IMR-90 (cell line): Measurements from ENCODE around the gene TSR3. TPM values are rescaled to one million over a fixed set of nuclear protein-coding genes. Genes with fewer than 3 reads are reported as not detected.
A peak's percentile ranks its signal among the peaks of the same experiment; 100 is the strongest.

Source experiments
- ATAC-seq: fragments of 200-7000 bp; cut with Tn5 transposase; 2 replicates; pipeline ENCODE4 v1.9.1; 2020; ENCODE audit warnings: low read depth, mild to moderate bottlenecking, moderate library complexity
- BruUV-seq: library from RNA; stranded (reverse); fragments of 400-500 nt; replicated peaks from 2 replicates; lab custom pipeline; 2021; lab: Mats Ljungman, UMichigan
- CTCF ChIA-PET: fragments of 300-600 bp; formaldehyde crosslinking; extraction: SDS; loops from one replicate; lab custom pipeline; 2021; ENCODE audit warnings: antibody characterized with exemption; lab: Yijun Ruan, JAX
- POLR2A ChIA-PET: fragments of 300-600 bp; sonication (Branson Sonifier 250); formaldehyde crosslinking; loops from one replicate; lab custom pipeline; 2022; ENCODE audit warnings: antibody characterized with exemption; ENCODE audit not compliant: unreplicated experiment; lab: Charles Lee
- DNase-seq: peaks from one replicate; pipeline ENCODE4 v3.0.0; 2013
- H2AFZ ChIP-seq: replicated peaks from 2 replicates; pipeline ENCODE3; 2013; ENCODE audit warnings: low read length, mild to moderate bottlenecking; ENCODE audit not compliant: poor library complexity
- H2AK5ac ChIP-seq: 2 replicates; pipeline ENCODE4 v1.6.1; 2013; ENCODE audit warnings: low read depth, low read length, inconsistent platforms
- H2AK9ac ChIP-seq: replicated peaks from 2 replicates; pipeline ENCODE3; 2013; ENCODE audit warnings: mild to moderate bottlenecking, low read depth, low read length, moderate library complexity; ENCODE audit not compliant: poor library complexity
- H2BK120ac ChIP-seq: 2 replicates; pipeline ENCODE4 v1.6.1; 2013; ENCODE audit warnings: low read depth, low read length, inconsistent platforms
- H2BK15ac ChIP-seq: 3 replicates; pipeline ENCODE4 v1.6.1; 2013; ENCODE audit warnings: low read depth, low read length, inconsistent platforms
- H2BK20ac ChIP-seq: 2 replicates; pipeline ENCODE4 v1.6.1; 2013; ENCODE audit warnings: low read depth, mild to moderate bottlenecking, inconsistent platforms, low read length, moderate library complexity
- H2BK5ac ChIP-seq: 2 replicates; pipeline ENCODE4 v1.6.1; 2013; ENCODE audit warnings: mild to moderate bottlenecking, low read depth, low read length, inconsistent platforms; ENCODE audit not compliant: poor library complexity, severe bottlenecking
- H3K14ac ChIP-seq: replicated peaks from 2 replicates; pipeline ENCODE4 v1.6.1; 2013; ENCODE audit warnings: low read depth, low read length, inconsistent platforms
- H3K18ac ChIP-seq: 2 replicates; pipeline ENCODE4 v1.6.1; 2013; ENCODE audit warnings: low read depth, low read length, control low read depth
- H3K23ac ChIP-seq: 2 replicates; pipeline ENCODE4 v1.6.1; 2013; ENCODE audit warnings: low read depth, low read length, inconsistent platforms
- H3K27ac ChIP-seq: 2 replicates; pipeline ENCODE4 v1.5.1; 2013; ENCODE audit warnings: mild to moderate bottlenecking, control low read depth, low read length; ENCODE audit not compliant: insufficient read depth
- H3K27me3 ChIP-seq: 2 replicates; pipeline ENCODE4 v1.6.1; 2013; ENCODE audit warnings: low read length; ENCODE audit not compliant: control insufficient read depth, insufficient read depth
- H3K36me3 ChIP-seq: 2 replicates; pipeline ENCODE4 v1.6.1; 2013; ENCODE audit warnings: low read length, mixed read lengths; ENCODE audit not compliant: control insufficient read depth, insufficient read depth
- H3K4ac ChIP-seq: 2 replicates; pipeline ENCODE4 v1.6.1; 2013; ENCODE audit warnings: low read depth, low read length, inconsistent platforms
- H3K4me1 ChIP-seq: 2 replicates; pipeline ENCODE4 v1.6.1; 2013; ENCODE audit warnings: low read length, mixed read lengths; ENCODE audit not compliant: control insufficient read depth, insufficient read depth
- H3K4me2 ChIP-seq: 2 replicates; pipeline ENCODE4 v1.6.1; 2013; ENCODE audit warnings: low read depth, mild to moderate bottlenecking, control low read depth, low read length, moderate library complexity
- H3K4me3 ChIP-seq: 2 replicates; pipeline ENCODE4 v1.5.1; 2013; ENCODE audit warnings: low read depth, mild to moderate bottlenecking, control low read depth, low read length, moderate library complexity; ENCODE audit not compliant: insufficient read depth
- H3K56ac ChIP-seq: 2 replicates; pipeline ENCODE4 v1.6.1; 2013; ENCODE audit warnings: low read length, inconsistent platforms; ENCODE audit not compliant: insufficient read depth; ENCODE audit errors: extremely low read depth
- H3K79me1 ChIP-seq, 2 experiments: 2 replicates each; pipeline ENCODE4 v1.6.1; 2013; ENCODE audit warnings: low read length in 2 of 2, inconsistent platforms in 1 of 2, low read depth in 1 of 2
- H3K9ac ChIP-seq: 2 replicates; pipeline ENCODE4 v1.6.1; 2013; ENCODE audit warnings: low read depth, low read length, control low read depth
- H3K9me1 ChIP-seq: 2 replicates; pipeline ENCODE4 v1.6.1; 2013; ENCODE audit warnings: low read length, inconsistent platforms; ENCODE audit not compliant: insufficient read depth
- H3K9me3 ChIP-seq: 2 replicates; pipeline ENCODE4 v1.6.1; 2013; ENCODE audit warnings: low read length; ENCODE audit not compliant: control insufficient read depth, insufficient read depth
- H4K20me1 ChIP-seq: 2 replicates; pipeline ENCODE4 v1.6.1; 2013; ENCODE audit warnings: low read length, inconsistent platforms; ENCODE audit not compliant: insufficient read depth
- H4K5ac ChIP-seq: 2 replicates; pipeline ENCODE4 v1.6.1; 2013; ENCODE audit warnings: mild to moderate bottlenecking, low read depth, low read length, control low read depth
- H4K8ac ChIP-seq, 2 experiments: 2 replicates each; pipeline ENCODE4 v1.6.1; 2013; ENCODE audit warnings: low read depth in 2 of 2, low read length in 2 of 2, control low read depth in 1 of 2, inconsistent platforms in 1 of 2
- H4K91ac ChIP-seq: 2 replicates; pipeline ENCODE4 v1.6.1; 2013; ENCODE audit warnings: low read depth, low read length, inconsistent platforms; ENCODE audit not compliant: insufficient read depth
- CHD1 ChIP-seq: IDR thresholded peaks from 2 replicates; pipeline ENCODE4 v1.6.1; 2012; ENCODE audit warnings: low read depth, low read length, improper control_type of control experiment
- ELK1 ChIP-seq: fragments of 150-350 bp; IDR thresholded peaks from 2 replicates; pipeline ENCODE4 v1.6.1; 2016; ENCODE audit warnings: low read depth, mild to moderate bottlenecking, low read length, moderate library complexity, borderline replicate concordance
- FOS ChIP-seq: fragments of 150-350 bp; IDR thresholded peaks from 2 replicates; pipeline ENCODE4 v1.6.1; 2016; ENCODE audit warnings: low read depth, low read length
- MAZ ChIP-seq: IDR thresholded peaks from 2 replicates; pipeline ENCODE4 v1.6.1; 2012; ENCODE audit warnings: low read depth, mild to moderate bottlenecking, low read length, improper control_type of control experiment, moderate library complexity, borderline replicate concordance
- MXI1 ChIP-seq: IDR thresholded peaks from 2 replicates; pipeline ENCODE4 v1.6.1; 2012; ENCODE audit warnings: low read depth, mild to moderate bottlenecking, low read length, moderate library complexity, borderline replicate concordance
- NFE2L2 ChIP-seq: fragments of 150-350 bp; IDR thresholded peaks from 2 replicates; pipeline ENCODE4 v1.6.1; 2016; ENCODE audit warnings: low read depth, mild to moderate bottlenecking, low read length
- POLR2A ChIP-seq: IDR thresholded peaks from 2 replicates; pipeline ENCODE4 v1.6.1; 2012; ENCODE audit warnings: mild to moderate bottlenecking, low read depth, low read length
- RAD21 ChIP-seq: IDR thresholded peaks from 2 replicates; pipeline ENCODE4 v1.6.1; 2012; ENCODE audit warnings: low read length, improper control_type of control experiment
- RFX5 ChIP-seq: IDR thresholded peaks from 2 replicates; pipeline ENCODE4 v1.8.0; 2012; ENCODE audit warnings: low read depth, mild to moderate bottlenecking, low read length, moderate library complexity
- SMC3 ChIP-seq: fragments of 150-350 bp; IDR thresholded peaks from 2 replicates; pipeline ENCODE4 v1.6.1; 2016; ENCODE audit warnings: low read depth, mild to moderate bottlenecking, antibody characterized with exemption, low read length, moderate library complexity
- USF2 ChIP-seq: fragments of 150-350 bp; IDR thresholded peaks from 2 replicates; pipeline ENCODE4 v1.6.1; 2017; ENCODE audit warnings: mild to moderate bottlenecking, antibody characterized with exemption, low read length, low read depth
- WGBS, 2 experiments: methylation state at CpG; one replicate each; pipeline versions ENCODE4 v1.1.5 to v1.1.7; 2013; ENCODE audit warnings: missing lambda C conversion rate in 2 of 2; ENCODE audit not compliant: insufficient read length in 1 of 2; ENCODE audit errors: extremely low coverage in 2 of 2; 5-methylcytosine and 5-hydroxymethylcytosine counted together
- dilution Hi-C: fragments of 300-500 bp; cut with HindIII; formaldehyde crosslinking; loops from one replicate; pipeline ENCODE4 v1.14.3; 2018; ENCODE audit warnings: low sequenced_read_pairs; ENCODE audit not compliant: unreplicated experiment
- in situ Hi-C: fragments of 300-500 bp; cut with MboI; formaldehyde crosslinking; loops from 3 replicates; pipeline ENCODE4 v1.14.3; 2019; ENCODE audit warnings: low sequenced_read_pairs, inconsistent platforms, mixed read lengths
- intact Hi-C: fragments of 100-400 bp; cut with micrococcal nuclease; formaldehyde crosslinking; loops from 2 replicates; pipeline ENCODE4 v1.10.0; 2022
- polyA plus RNA-seq, 3 experiments: library from polyadenylated mRNA; depleted of rRNA; stranded (reverse); fragments of >200 nt; gene quantifications; 2 replicates each; pipeline ENCODE4 v1.2.3, GENCODE V29; 2012; ENCODE audit warnings: low replicate concordance in 1 of 3
- total RNA-seq: library from RNA; depleted of rRNA; stranded (reverse); fragments of >200 nt; gene quantifications from 2 replicates; pipeline ENCODE4 v1.2.3, GENCODE V29; 2012

TSR3 gene
- total and polyA plus RNA-seq, 2 of the 4 experiments (the other 2 are of a cell fraction), result 38.0 to 52.9 TPM

GRCh38 chr16:1308036-1308976 is 43.4 kb downstream of the TSR3 start:
- H2BK120ac ChIP-seq, result peak overlapping the region; percentile 68; the same call in 1 of the 2 replicates
- 20 to 96% methylated on average over 5 to 8 of the region's 43 CpGs for WGBS, 2 experiments
- peak overlapping the region; percentile 45; the same call in 1 of the 2 replicates for H3K18ac ChIP-seq
- peak overlapping the region; percentile 92 for H3K4ac ChIP-seq
- POLR2A ChIA-PET, result no interaction called here
- peaks cover 3 to 16% of the 10 kb centered on the region in 2 experiments; a peak in 3 of 4 replicates for H3K79me1 ChIP-seq
- in situ Hi-C loops (no loop called here), dilution Hi-C loops (no loop called here), intact Hi-C loops (no loop called here)
- peak overlapping the region; percentile 94 for H2AK9ac ChIP-seq
- peaks cover 7% of the 10 kb centered on the region for H3K9me1 ChIP-seq
- peak overlapping the region; percentile 10 for H2BK5ac ChIP-seq
- peak overlapping the region; percentile 71; the same call in 1 of the 2 replicates for H2AK5ac ChIP-seq
- H3K27ac ChIP-seq, result peak overlapping the region; percentile 27
- no peak overlapping the region for H3K56ac ChIP-seq
- H2BK15ac ChIP-seq, result peak overlapping the region; percentile 75; the same call in 2 of the 3 replicates
- H3K4me1 ChIP-seq, result peaks cover 15% of the 10 kb centered on the region
- CTCF ChIA-PET, result interaction anchor here (0.6 kb wide), 1 partner anchor 56 kb away, joined by 3 read pairs; no protein-coding TSS in a partner anchor
- H4K91ac ChIP-seq, result peak overlapping the region; percentile 50
- H3K9me3 ChIP-seq, result no peaks in the 10 kb centered on the region
- peak overlapping the region; percentile 89 for H3K23ac ChIP-seq
- peak overlapping the region; percentile 25; the same call in 1 of the 2 replicates for H2BK20ac ChIP-seq
- peak overlapping the region; percentile 92 for H2AFZ ChIP-seq
- H4K8ac ChIP-seq, result peak overlapping the region; percentile 75 to 97
- BruUV-seq, result no TSS peak
- H3K9ac ChIP-seq, result peak overlapping the region; percentile 60
- peak overlapping the region; percentile 36 for H3K4me3 ChIP-seq
- H4K20me1 ChIP-seq, result peaks cover 34% of the 10 kb centered on the region
- ATAC-seq (peak; percentile 6; the same call in 1 of the 2 replicates), DNase-seq (peak; percentile 16)
- peak overlapping the region; percentile 94 for H3K4me2 ChIP-seq
- no peaks in the 10 kb centered on the region for H3K27me3 ChIP-seq
- peak overlapping the region; percentile 91 for H4K5ac ChIP-seq
- peak overlapping the region; percentile 44 for H3K14ac ChIP-seq
- peaks cover 11% of the 10 kb centered on the region; the same call in 1 of the 2 replicates for H3K36me3 ChIP-seq
- TF ChIP-seq CHD1, result no peak
- TF ChIP-seq RAD21, result no peak
- TF ChIP-seq FOS, result no peak
- TF ChIP-seq ELK1, result no peak
- no peak for TF ChIP-seq POLR2A
- no peak for TF ChIP-seq NFE2L2
- TF ChIP-seq SMC3, result no peak
- TF ChIP-seq MXI1, result no peak
- no peak for TF ChIP-seq RFX5
- no peak for TF ChIP-seq USF2
- TF ChIP-seq MAZ, result no peak
